Activated naive CD4-positive, alpha-beta T cell treated with Interleukin-2 at 50 U/mL for 16 hours (primary cell): ENCODE measurements around the gene EBF4.
"Not testable (repeated sequence)": the region's sequence is repeated elsewhere in the genome, so short reads cannot be mapped to it uniquely, and the experiment has no call there.

Source experiments
- DNase-seq: peaks from one replicate; pipeline ENCODE4 v3.0.0-alpha.2; 2020

EBF4 gene

DNA sequence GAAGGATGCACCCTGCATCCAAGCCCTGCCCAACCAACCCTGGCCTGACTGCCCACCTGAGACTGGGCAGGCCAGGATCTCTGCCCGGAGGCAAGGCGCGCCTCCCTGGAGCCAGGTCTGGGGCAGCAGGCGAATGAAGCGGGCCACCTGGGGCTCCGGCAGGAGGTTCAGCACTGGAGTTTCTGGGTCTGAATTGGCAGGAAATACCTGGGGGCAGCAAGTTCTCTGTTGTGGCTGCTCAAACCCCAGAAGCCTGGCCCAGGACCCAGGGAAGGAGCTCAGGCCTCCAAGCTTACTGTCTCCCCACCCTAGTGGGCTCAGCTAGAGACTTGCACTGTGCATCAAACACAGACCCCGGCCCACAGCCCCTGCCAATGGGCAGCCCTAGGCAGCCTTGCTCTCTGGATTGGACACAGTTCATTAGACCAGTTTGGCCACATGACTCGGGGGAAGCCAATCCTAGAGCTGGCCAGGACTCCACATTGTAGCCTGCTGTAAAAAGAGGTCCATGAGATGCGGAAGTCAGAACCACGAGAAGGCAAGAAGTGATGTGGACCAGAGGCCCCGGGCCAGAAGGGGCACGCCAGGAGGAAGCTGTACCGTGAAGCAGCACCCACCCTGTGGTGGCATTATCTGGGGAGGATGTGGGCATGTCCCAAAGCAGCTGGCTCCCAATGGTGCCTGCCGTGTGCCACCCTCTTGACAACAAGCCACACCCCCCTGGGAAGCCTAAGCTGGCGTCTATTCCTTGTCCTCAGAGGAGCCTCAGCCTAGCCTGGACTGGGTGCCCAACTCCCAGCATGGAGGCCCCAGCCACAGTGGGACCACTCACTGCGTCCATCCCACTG is 104.8 kb downstream of the EBF4 start:
- DNase-seq = no peak

DNA sequence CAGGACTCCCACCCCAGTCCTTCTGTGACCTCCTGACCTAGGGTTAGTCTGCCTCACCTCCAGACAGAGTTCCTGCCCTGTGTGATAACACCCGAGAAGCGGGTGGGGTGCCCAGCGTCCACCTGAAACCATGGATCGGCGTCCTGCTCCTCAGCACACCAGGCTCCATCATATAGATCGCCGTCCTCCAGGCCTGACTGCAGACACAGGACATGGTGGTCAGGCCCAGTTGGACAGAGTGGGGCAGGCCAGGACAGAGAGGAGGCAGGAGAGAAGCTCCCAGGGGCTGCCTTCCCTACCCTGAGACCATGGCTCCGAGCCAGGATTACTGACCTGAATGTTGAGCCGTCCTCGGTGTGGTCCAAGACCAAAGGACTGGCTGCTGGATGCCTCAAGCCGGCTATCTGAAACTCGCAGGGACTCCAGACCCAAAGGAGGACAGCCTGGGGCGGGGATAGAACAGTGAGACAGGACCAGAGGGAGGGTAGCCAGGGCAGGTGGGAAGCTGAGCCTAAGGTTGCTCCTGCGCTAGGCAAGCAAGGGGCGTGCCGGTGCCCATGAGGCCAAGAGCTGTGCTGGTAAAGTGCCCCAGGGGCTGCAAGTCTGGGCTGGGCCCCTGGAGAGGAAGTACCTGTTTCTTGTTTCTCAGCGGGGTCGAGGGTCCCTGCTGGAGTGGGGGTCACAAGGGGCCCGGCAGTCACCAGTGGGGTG is 105.7 kb downstream of the EBF4 start:
- no peak for DNase-seq

DNA sequence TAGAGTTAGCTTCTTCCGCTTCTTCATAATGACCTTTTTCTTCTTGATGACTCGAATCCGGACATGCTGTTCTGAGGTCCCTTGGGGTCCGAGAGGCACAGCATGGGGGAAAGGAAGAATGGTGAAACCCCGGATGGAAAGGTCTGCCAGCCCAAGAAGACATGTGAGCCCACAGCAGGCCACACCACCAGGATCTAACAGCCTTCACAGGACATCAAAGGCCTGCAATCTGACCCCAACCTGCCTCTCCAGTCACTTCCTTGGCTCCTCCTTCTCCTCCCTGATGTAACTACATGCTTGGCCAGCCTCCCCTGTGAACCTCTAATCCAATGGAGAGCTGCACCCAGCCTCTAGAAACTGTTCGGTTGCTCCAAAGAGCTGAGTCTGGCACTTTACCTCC is 106.2 kb downstream of the EBF4 start:
- no peak for DNase-seq

DNA sequence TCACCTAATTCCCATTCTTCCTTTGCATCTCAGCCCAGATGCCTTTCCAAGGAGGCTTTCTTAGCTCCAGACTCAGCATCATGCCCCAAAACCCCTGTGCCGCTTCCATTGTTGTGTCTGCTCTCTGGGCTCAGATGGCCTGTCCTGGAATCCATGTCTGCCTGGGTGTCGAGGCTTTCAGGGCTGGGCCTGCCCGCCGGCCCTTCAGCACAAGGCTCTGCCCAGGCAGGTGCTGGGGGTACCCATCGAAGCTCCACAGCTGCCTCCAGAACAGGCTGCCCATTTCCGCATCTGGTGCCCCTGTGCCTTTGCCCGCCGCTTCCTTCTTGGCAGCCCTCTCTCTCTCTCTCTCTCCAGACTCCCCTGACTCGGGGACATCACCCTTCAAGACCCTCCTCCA is 106.7 kb downstream of the EBF4 start:
- no peak for DNase-seq

DNA sequence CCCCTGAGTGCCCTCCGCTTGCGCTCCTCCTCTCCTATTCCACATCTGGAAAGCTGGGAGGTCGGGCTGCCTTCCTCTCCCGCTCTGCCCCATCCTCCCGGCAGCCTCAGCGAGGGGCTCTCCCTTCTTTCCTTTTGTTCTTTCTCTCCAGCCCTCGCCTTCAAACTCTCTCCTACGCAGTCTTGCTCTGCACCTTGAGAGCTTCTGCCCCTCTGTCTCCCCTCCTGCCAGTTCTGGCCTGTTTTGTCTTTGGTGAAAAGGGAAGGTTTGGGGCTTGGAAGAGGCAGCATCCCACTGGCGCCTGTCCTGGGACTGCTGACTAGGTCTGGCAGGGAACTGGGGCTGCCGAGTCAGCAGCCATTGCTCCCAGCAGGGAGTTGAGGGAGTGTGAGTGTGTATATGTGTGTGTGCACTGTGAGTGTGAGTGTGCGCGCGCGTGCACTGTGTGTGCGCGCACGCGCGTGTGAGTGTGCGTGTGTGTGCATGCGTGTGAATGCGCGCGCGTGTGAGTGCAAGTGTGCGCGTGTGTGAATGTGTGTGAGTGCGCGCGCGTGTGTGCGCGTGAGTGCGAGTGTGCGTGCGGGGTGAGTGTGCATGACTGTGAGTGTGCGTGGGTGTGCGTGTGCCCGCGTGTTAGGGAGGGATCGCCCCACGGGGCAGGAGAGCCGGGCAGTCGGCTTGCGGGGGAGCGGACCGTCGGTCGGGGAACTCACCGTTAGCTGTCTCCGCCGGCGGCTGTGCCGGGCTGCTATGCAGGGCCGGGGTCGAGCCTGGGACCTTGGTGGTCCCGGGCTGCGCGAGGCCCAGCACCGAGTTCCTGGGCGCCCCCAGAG is 107.3 kb downstream of the EBF4 start:
- no peak for DNase-seq

DNA sequence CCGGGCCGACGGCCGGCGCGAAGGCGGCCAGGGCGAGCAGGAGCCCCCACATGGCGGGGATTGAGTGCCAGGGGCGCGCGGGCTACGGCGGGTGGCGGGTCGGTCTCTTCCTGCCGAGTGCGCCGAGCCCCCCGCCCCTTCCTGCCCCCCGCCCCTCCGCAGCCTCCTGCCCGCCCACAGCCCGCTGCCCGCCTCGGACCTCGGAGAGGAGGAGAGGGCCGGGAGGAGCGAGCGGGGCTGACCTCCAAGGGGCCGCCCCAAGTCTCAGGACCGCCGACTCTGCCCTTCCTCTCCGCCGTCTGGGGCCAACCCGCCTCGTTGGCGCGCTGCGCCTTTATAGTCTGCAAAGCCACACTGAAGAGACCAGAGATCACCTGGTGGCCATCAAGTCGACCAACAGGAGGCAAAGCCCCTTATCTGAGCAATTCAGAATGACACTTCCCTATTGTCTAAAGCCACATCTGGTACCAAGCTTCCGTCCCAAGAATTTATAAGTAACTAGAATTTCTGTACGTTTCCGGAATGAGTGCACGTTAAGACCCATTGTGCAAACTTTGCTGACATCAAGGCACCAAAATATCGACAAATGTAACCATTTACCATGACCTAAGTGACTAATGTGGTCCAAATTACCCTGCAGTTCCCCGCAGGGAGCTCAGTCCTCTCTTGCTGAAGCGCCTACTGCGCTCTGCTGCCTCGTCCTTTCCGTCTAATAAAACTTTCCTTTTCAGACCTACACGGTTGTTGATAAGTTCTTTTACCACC is 108.1 kb downstream of the EBF4 start, which contains the start of gene CPXM1:
CPXM1 (minus strand) TSS at position 107 of the 765 bp plus-strand sequence; CDS start at position 52, 55 bp downstream.
- DNase-seq = no peak

DNA sequence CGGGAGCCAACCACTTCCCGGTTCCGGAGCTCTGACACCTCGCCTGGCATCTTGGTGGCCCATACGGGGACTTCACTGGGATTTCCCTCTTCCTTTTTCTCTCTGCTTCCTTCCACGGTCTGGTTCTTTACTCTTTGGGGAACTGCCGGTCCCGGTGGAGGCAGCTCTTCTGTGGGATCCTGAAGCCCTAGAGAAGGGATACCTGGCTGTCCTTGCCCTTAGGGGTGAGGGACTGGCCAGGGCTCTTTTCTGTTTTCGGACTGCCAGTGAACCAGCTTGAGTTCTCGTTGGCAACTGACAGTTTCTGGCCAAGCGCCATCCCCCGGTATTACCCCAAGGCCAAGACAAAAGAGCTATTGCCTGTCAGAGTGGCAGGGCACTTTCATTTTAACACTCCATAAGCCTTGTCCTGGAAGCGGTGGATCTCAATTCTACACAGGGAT is 108.7 kb downstream of the EBF4 start:
- no peak for DNase-seq

DNA sequence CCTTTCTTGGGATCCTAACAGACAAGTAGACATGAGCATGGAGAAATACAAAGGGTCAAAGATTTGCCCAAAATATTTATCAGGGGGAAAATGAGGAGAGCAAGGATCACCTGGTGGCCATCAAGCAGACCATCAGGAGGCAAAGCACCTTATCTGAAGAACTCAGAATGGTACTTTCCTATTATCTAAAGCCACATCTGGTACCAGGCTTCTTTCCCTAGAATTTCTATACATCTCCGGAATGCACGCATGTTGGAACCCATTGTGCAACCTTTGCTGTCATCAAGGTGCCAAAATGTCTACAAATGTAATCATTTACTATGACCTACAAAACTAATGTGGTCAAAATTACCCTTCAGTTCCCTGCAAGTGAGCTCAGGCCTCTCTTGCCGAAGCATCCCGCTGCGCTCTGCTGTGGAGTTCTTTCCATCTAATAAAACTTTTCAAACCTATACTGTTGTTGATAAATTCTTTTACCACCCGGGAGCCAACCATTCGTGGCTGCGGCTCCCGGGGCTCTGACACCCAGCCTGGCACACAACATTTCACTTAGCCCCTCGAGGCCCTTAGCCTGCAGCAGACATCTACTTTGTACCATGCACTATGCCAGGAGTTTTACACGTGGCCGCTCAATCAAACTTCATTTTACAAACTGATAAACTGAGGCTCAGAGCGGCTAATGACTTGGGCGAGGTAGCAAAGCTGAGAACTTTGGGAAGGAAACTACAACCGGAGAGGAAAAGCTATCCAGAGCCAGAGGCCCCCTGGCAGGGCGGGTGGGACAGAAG is 111.7 kb downstream of the EBF4 start:
- DNase-seq = no peak

DNA sequence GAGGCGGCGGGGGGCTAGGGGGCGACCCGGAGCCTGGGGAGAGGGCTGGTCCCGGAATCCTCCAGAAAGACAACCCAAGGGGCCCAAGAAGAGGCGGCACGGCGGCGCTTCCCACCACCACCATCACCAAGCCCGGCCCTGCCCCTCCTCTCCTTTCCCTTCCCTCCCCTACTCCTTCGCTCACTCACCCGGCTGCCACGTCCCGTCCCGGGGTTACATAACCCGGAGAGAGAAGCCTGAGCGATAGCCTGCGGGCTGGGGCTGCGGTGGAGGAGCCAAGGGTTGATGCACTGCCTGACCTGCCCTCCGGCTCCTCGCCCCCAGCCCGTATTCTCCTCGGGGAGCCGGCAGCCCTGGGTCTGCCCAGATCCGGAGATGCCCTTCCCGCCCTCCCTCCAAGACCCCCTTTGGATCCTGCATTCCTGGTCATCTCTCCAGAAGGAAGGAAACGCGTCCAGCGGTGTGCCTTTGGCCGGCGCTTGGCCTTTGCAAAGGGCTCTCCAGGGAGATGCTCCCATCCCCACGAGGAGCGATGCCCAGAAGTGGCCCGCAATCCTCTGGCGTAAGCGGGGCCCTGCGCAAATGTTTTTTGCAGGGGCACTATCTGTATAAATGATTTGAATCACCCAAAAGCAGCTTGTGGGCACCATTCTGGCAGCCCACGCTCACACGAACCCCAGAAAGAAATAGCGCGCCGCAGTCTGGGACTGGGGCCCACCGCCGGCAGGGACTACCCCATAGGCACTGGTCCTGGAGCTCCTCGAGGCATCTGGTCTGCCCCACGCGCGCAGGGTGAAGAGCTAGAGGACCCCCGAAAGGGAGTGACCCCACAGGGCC is 112.5 kb downstream of the EBF4 start:
- no peak for DNase-seq

DNA sequence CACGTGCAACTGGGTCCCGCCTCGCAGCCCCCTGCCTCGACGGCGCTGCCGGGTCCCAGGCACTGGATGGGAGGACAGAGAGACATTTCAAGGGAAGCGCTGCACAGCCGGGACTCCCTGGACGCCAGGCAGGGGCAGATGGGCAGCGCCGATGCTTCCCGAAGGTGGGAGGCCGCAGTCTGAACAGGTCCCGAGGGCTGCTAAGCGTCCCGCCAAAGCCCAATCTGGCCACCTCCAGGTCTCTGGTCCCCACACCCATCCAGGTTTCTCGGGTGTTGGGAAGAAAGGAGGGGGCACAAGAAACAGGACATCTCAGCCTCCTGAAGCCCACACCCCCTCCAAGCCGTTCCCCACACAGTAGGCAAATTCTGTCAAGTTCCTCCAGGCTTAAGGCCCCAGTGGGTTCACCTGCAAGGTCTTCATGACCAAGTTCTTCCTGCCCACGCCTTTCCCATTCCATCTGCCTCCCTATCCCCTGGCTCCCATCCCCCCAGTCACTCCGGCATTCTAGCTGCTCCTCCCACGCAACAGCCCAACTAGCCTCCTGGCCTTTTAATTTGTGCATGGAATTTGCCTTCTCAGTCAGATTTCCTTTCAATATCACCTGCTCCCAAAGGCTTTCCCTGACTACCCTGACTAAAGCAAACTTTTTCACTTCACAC is 113.2 kb downstream of the EBF4 start:
- DNase-seq = no peak

DNA sequence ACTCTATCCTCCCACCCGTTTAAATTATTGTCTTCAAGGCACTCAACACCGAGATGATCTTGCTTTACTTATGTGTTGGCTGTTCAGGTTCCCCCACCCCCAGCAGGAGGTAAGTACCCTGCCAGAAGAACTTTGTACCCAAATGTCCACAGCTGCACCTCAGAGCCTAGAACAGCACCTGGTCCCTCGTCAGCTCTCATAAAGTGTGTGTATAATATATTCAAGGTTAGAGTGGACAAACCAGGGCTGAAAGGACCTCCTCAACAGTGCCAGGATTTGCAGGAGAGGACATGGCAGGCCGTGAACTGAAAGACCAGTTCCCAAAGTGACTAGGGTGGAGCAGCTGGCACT is 113.7 kb downstream of the EBF4 start:
- no peak for DNase-seq

DNA sequence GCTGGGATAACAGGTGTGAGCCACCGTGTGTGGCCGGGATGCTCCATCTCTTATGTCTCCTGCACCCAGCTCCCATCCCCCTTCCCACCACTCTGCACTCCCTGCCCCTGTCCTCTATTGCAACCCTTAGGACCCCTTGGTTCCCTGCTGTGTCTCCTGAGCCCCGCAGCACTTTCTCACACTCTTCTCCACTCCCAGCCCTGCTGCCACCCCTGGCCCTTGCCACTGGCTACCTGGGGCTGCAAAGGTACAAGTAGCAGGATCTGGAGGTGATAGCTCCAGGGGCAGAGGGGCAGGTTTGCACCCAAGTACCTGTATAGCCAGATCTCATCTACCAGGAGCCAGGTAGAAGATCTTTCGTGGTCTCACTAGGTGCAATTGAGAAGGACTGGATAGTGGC is 114.4 kb downstream of the EBF4 start:
- no peak for DNase-seq

DNA sequence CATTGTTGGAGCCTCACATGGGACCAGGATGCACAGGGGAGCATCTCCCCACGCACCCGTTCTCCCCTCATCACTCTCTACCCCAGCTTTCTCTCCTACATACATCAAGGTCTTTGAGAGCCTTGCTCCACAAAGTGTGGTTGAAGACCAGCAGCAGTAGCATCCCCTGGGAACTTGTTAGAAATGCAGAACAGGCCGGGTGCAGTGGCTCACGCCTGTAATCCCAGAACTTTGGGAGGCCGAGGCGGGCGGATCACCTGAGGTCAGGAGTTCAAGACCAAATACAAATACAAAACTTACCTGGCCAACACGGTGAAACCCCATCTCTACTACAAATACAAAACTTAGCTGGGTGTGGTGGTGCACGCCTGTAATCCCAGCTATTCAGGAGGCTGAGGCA is 115.3 kb downstream of the EBF4 start:
- not testable (repeated sequence) for DNase-seq

DNA sequence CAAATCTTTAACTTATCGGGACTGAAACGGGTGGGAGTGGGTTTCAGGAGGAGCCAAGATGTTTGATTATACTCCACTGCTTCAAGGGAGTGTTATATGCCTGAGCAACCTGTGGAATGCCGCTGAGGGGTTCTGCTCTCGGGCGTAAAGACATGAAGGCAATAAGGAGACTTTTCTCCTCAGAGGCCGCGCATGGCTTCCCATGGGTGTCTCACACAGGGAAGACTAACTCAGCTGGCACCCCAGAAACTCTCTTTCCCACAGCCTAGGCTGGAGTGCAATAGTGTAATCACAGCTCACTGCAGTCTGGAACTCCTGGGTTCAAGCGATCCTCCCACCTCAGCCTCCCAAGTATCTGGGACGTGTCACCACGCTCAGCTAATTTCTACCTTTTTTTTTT is 117.1 kb downstream of the EBF4 start:
- no peak for DNase-seq
